ENCODE results near the gene TMED8. TPM values are rescaled to one million over a fixed set of nuclear protein-coding genes. Genes with fewer than 3 reads are reported as not detected.

TMED8 gene
- polyA plus RNA-seq, 1 experiment: 4.2 TPM

- ChIA-PET CTCF (interaction anchor here (0.8 kb wide), 1 partner anchor 62 kb away, joined by 3 read pairs; no protein-coding TSS in a partner anchor), POLR2A (no interaction called here)
- no peaks in the 10 kb centered on the region for H3K36me3 ChIP-seq (ENCODE audit: control insufficient read depth, insufficient read depth, low read length)
- no peak overlapping the region for H3K4me3 ChIP-seq (ENCODE audit: low read depth, low read length)
- TF ChIP-seq, protein P1, sequence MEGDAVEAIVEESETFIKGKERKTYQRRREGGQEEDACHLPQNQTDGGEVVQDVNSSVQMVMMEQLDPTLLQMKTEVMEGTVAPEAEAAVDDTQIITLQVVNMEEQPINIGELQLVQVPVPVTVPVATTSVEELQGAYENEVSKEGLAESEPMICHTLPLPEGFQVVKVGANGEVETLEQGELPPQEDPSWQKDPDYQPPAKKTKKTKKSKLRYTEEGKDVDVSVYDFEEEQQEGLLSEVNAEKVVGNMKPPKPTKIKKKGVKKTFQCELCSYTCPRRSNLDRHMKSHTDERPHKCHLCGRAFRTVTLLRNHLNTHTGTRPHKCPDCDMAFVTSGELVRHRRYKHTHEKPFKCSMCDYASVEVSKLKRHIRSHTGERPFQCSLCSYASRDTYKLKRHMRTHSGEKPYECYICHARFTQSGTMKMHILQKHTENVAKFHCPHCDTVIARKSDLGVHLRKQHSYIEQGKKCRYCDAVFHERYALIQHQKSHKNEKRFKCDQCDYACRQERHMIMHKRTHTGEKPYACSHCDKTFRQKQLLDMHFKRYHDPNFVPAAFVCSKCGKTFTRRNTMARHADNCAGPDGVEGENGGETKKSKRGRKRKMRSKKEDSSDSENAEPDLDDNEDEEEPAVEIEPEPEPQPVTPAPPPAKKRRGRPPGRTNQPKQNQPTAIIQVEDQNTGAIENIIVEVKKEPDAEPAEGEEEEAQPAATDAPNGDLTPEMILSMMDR (IDR thresholded peaks at IDR 0.05; ENCODE audit: insufficient read depth, low read depth, low read length): no peak
- no peak for DNase-seq (ENCODE audit: low read depth)
- H3K27me3 ChIP-seq (ENCODE audit: control insufficient read depth, insufficient read depth, low read length): no peaks in the 10 kb centered on the region
Measured at GRCh38 chr14:77364146-77364545, 12.7 kb downstream of the TMED8 start.

GRCh38 chr14:77359626-77360025 is 17.3 kb downstream of the TMED8 start:
- TF ChIP-seq, protein P1 (IDR thresholded peaks at IDR 0.05; ENCODE audit: insufficient read depth, low read depth, low read length): no peak
- no peak for DNase-seq (ENCODE audit: low read depth)
- ChIA-PET POLR2A (interaction anchor here (0.6 kb wide), 1 partner anchor 10 kb away, joined by 3 read pairs; no protein-coding TSS in a partner anchor), CTCF (no interaction called here)
- H3K36me3 ChIP-seq (ENCODE audit: control insufficient read depth, insufficient read depth, low read length): no peaks in the 10 kb centered on the region
- H3K4me3 ChIP-seq (ENCODE audit: low read depth, low read length): no peak overlapping the region
- H3K27me3 ChIP-seq (ENCODE audit: control insufficient read depth, insufficient read depth, low read length): no peaks in the 10 kb centered on the region

DNA sequence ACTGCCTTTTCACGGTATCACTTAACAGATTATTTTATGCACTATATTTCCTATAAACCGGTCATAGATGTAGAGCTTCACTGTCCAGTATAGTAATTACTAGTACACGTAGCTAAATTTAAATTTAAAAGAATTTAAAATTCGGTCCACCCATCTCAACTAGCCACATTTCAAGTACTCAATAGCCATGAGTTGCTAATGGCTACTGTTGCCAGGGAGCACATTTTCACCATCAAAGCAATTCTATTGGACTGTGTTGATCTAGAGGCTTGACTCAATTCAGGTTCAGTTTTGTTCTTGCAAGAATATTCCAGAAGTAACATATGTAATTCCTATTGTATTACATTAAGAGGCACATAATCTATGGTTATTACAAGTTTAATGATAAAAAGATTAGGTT is 20.0 kb downstream of the TMED8 start:
- Histone ChIP-seq H3K4me3 (ENCODE audit: low read depth, low read length) (no peak overlapping the region), H3K36me3 (ENCODE audit: control insufficient read depth, insufficient read depth, low read length) (no peaks in the 10 kb centered on the region), H3K27me3 (ENCODE audit: control insufficient read depth, insufficient read depth, low read length) (no peaks in the 10 kb centered on the region)
- TF ChIP-seq, protein P1 (IDR thresholded peaks at IDR 0.05; ENCODE audit: insufficient read depth, low read depth, low read length): no peak
- DNase-seq (ENCODE audit: low read depth): no peak
- ChIA-PET CTCF (no interaction called here), POLR2A (no interaction called here)

DNA sequence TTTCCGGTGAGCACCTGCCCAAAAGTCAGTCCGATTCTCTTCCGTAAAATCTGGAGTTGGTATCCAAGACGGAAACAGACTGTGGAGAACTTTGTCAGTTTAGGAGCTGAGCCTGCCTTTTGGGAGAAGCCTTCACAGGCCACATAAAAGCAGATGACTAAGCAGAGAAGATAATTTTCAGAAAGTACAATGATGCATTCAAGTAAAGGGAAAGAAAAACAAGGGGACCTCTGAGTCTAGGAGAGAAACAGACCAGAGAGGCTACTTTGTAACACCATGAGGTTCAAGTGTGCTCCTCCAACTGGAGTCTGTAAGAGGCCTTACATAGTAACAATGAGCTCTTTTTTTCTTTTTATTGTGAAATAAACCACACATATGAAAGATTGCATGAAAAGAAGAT is 21.1 kb downstream of the TMED8 start:
- Histone ChIP-seq H3K36me3 (ENCODE audit: control insufficient read depth, insufficient read depth, low read length) (no peaks in the 10 kb centered on the region), H3K4me3 (ENCODE audit: low read depth, low read length) (no peak overlapping the region), H3K27me3 (ENCODE audit: control insufficient read depth, insufficient read depth, low read length) (no peaks in the 10 kb centered on the region)
- TF ChIP-seq, protein P1 (IDR thresholded peaks at IDR 0.05; ENCODE audit: insufficient read depth, low read depth, low read length): no peak
- no peak for DNase-seq (ENCODE audit: low read depth)
- POLR2A ChIA-PET: no interaction called here
- CTCF ChIA-PET: no interaction called here

GRCh38 chr14:77353469-77354141 is 23.3 kb downstream of the TMED8 start:
- H3K4me3 ChIP-seq (ENCODE audit: low read depth, low read length): no peak overlapping the region
- no peaks in the 10 kb centered on the region for H3K36me3 ChIP-seq (ENCODE audit: control insufficient read depth, insufficient read depth, low read length)
- CTCF ChIA-PET: no interaction called here
- H3K27me3 ChIP-seq (ENCODE audit: control insufficient read depth, insufficient read depth, low read length): no peaks in the 10 kb centered on the region
- no peak for DNase-seq (ENCODE audit: low read depth)
- POLR2A ChIA-PET: no interaction called here
- TF ChIP-seq, protein P1 (IDR thresholded peaks at IDR 0.05; ENCODE audit: insufficient read depth, low read depth, low read length): no peak
